Right ventricle myocardium superior (tissue), 1 donor: ENCODE results near the gene SELENOI. TPM values are rescaled to one million over a fixed set of nuclear protein-coding genes. Genes with fewer than 3 reads are reported as not detected.
A peak's percentile ranks its signal among the peaks of the same experiment; 100 is the strongest.

Experiments
- ATAC-seq: fragments of 200-7000 bp; cut with Tn5 transposase; one replicate; pipeline ENCODE4 v1.9.1; 2020; ENCODE audit warnings: mild to moderate bottlenecking; ENCODE audit not compliant: poor library complexity
- DNase-seq: peaks from one replicate; pipeline ENCODE4 v3.0.0-alpha.2; 2020
- intact Hi-C: fragments of 100-400 bp; cut with DNase I; formaldehyde crosslinking; loops from one replicate; pipeline ENCODE4 v1.11.2; 2022
- total RNA-seq: library from RNA; stranded (reverse); fragmentation: NEBNext Ultra II Directional; extraction: Animal tissue kit (Norgen Biotek cat#: 25700); gene quantifications from one replicate; pipeline ENCODE4 v1.2.1, GENCODE V29; 2021
- donor health status: DM: no; HTN: yes; CAD: no; lungs with severe emphysema.

Gene SELENOI
- total RNA-seq, 1 donor from 2014 or later: 11.4 TPM

- DNase-seq (no peak), ATAC-seq (no peak)
- intact Hi-C loops: no loop called here
These were observed 84.9 kb downstream of the SELENOI start for GRCh38 chr2:26430826-26431225.

- ATAC-seq (no peak), DNase-seq (no peak)
- intact Hi-C loops: no loop called here
These were observed 86.4 kb downstream of the SELENOI start for GRCh38 chr2:26432363-26432762.

GRCh38 chr2:26432859-26433258 lies 86.9 kb downstream of the SELENOI start:
- intact Hi-C loops: no loop called here
- ATAC-seq (no peak), DNase-seq (no peak)

- DNase-seq: no peak
- intact Hi-C loops: no loop called here
- no peak for ATAC-seq
These were observed 89.2 kb downstream of the SELENOI start for GRCh38 chr2:26435106-26435505.

- DNase-seq (no peak), ATAC-seq (no peak)
- intact Hi-C loops: no loop called here
These were observed 92.6 kb downstream of the SELENOI start for GRCh38 chr2:26438526-26438925.

- no peak for ATAC-seq
- no peak for DNase-seq
- intact Hi-C loops: no loop called here
These were observed 93.0 kb downstream of the SELENOI start for GRCh38 chr2:26438926-26439325.

GRCh38 chr2:26442301-26442700 lies 96.4 kb downstream of the SELENOI start:
- intact Hi-C loops: no loop called here
- DNase-seq: no peak
- ATAC-seq: no peak

- ATAC-seq (no peak), DNase-seq (no peak)
- intact Hi-C loops: no loop called here
These were observed 96.8 kb downstream of the SELENOI start for GRCh38 chr2:26442707-26443106.

- intact Hi-C loops: no loop called here
- DNase-seq: no peak
- peak; percentile 74 for ATAC-seq
These were observed 98.3 kb downstream of the SELENOI start for GRCh38 chr2:26444236-26444635.

Other genes with a start within 250 kb of the SELENOI start
- gene GAREM2, start 173.1 kb upstream of the SELENOI start, total RNA-seq: 1.3 TPM
- gene HADHA, start 101.5 kb upstream of the SELENOI start, total RNA-seq: 766 TPM
- 1,664 TPM for gene HADHB, start 101.2 kb upstream of the SELENOI start, total RNA-seq
- 0.56 TPM for gene ADGRF3, start 646 bp downstream of the SELENOI start, total RNA-seq
- gene DRC1, start 55.8 kb downstream of the SELENOI start, total RNA-seq: not detected
- not detected for gene OTOF, start 132.0 kb downstream of the SELENOI start, total RNA-seq